ENCODE measurements around the gene FMN2.

- TF ChIP-seq CTCF (IDR thresholded peaks at IDR 0.05; ENCODE audit: insufficient read depth, low read length, poor library complexity, severe bottlenecking) (no peak), EZH2phosphoT487 (conservative IDR thresholded peaks at IDR 0.05; ENCODE audit: low read length) (no peak)
These were observed 15.5 kb downstream of the FMN2 start for GRCh38 chr1:240107058-240107684.

Data from SU-DHL-6 (cell line).